HL-60 (cell line): Measurements from ENCODE around the gene STXBP4.

Experiments used
- POLR2AphosphoS5 ChIP-seq: IDR thresholded peaks from 2 replicates; pipeline ENCODE4 v1.6.1; 2012; ENCODE audit warnings: low read depth
- TF ChIP-seq, protein P1 (sequence below): IDR thresholded peaks from one replicate; pipeline ENCODE4 v1.5.1; 2011; ENCODE audit warnings: low read length, control low read depth, inconsistent platforms; ENCODE audit not compliant: insufficient read depth
- TF ChIP-seq, protein P2 (sequence below): IDR thresholded peaks from 2 replicates; pipeline ENCODE4 v1.6.1; 2012; ENCODE audit warnings: low read depth; ENCODE audit not compliant: insufficient replicate concordance

DNA sequence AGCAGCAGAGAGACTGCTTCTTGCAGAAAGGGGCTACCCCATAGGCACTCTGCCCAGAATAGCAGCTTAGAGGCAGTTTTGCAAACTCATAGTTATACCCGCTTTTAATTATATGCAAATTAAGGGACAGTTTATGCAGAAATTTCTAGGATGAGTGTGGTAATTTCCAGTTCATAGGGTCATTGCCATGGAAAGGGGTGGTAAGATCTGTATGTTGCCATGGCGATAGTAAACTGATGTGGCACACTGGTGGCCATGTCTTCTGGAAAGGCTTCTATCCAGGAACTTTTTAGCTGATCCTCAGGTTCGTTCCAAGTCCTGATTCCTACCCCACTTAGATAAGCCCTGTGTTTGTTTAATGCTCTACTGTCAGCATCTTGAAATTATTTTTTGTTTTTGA is 6.2 kb downstream of the STXBP4 start:
- no peak for TF ChIP-seq POLR2AphosphoS5
- TF ChIP-seq, protein P1, sequence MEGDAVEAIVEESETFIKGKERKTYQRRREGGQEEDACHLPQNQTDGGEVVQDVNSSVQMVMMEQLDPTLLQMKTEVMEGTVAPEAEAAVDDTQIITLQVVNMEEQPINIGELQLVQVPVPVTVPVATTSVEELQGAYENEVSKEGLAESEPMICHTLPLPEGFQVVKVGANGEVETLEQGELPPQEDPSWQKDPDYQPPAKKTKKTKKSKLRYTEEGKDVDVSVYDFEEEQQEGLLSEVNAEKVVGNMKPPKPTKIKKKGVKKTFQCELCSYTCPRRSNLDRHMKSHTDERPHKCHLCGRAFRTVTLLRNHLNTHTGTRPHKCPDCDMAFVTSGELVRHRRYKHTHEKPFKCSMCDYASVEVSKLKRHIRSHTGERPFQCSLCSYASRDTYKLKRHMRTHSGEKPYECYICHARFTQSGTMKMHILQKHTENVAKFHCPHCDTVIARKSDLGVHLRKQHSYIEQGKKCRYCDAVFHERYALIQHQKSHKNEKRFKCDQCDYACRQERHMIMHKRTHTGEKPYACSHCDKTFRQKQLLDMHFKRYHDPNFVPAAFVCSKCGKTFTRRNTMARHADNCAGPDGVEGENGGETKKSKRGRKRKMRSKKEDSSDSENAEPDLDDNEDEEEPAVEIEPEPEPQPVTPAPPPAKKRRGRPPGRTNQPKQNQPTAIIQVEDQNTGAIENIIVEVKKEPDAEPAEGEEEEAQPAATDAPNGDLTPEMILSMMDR = no peak
- TF ChIP-seq, protein P2, sequence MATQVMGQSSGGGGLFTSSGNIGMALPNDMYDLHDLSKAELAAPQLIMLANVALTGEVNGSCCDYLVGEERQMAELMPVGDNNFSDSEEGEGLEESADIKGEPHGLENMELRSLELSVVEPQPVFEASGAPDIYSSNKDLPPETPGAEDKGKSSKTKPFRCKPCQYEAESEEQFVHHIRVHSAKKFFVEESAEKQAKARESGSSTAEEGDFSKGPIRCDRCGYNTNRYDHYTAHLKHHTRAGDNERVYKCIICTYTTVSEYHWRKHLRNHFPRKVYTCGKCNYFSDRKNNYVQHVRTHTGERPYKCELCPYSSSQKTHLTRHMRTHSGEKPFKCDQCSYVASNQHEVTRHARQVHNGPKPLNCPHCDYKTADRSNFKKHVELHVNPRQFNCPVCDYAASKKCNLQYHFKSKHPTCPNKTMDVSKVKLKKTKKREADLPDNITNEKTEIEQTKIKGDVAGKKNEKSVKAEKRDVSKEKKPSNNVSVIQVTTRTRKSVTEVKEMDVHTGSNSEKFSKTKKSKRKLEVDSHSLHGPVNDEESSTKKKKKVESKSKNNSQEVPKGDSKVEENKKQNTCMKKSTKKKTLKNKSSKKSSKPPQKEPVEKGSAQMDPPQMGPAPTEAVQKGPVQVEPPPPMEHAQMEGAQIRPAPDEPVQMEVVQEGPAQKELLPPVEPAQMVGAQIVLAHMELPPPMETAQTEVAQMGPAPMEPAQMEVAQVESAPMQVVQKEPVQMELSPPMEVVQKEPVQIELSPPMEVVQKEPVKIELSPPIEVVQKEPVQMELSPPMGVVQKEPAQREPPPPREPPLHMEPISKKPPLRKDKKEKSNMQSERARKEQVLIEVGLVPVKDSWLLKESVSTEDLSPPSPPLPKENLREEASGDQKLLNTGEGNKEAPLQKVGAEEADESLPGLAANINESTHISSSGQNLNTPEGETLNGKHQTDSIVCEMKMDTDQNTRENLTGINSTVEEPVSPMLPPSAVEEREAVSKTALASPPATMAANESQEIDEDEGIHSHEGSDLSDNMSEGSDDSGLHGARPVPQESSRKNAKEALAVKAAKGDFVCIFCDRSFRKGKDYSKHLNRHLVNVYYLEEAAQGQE = no peak
